BJ (cell line): ENCODE data around the gene TNRC6A. TPM values are rescaled to one million over a fixed set of nuclear protein-coding genes. Genes with fewer than 3 reads are reported as not detected.
"Not testable (repeated sequence)": the region's sequence is repeated elsewhere in the genome, so short reads cannot be mapped to it uniquely, and the experiment has no call there.

ENCODE experiments used
- CTCF ChIA-PET: fragments of 350-600 bp; formaldehyde crosslinking; extraction: SDS; loops from one replicate; lab custom pipeline; 2021; ENCODE audit warnings: antibody characterized with exemption, inconsistent platforms; lab: Yijun Ruan, JAX
- POLR2A ChIA-PET: fragments of 300-600 bp; sonication (Branson Sonifier 250); formaldehyde crosslinking; extraction: SDS; loops from one replicate; lab custom pipeline; 2021; ENCODE audit warnings: antibody characterized with exemption; lab: Charles Lee
- DNase-seq: peaks from one replicate; pipeline ENCODE4 v3.0.0-alpha.2; 2011; ENCODE audit warnings: low read depth
- H3K27me3 ChIP-seq: 2 replicates; pipeline ENCODE4 v1.6.0; 2011; ENCODE audit warnings: low read length; ENCODE audit not compliant: control insufficient read depth, insufficient read depth
- H3K36me3 ChIP-seq: 2 replicates; pipeline ENCODE4 v1.5.1; 2011; ENCODE audit warnings: low read length; ENCODE audit not compliant: control insufficient read depth, insufficient read depth
- H3K4me3 ChIP-seq: 2 replicates; pipeline ENCODE4 v1.5.1; 2011; ENCODE audit warnings: low read depth, mild to moderate bottlenecking, control low read depth, low read length
- polyA plus RNA-seq: library from polyadenylated mRNA; depleted of rRNA; stranded (reverse); fragments of >200 nt; gene quantifications from 2 replicates; pipeline ENCODE4 v1.2.3, GENCODE V29; 2011
- TF ChIP-seq, protein P1 (sequence below): IDR thresholded peaks from 2 replicates; pipeline ENCODE4 v1.5.1; 2011; ENCODE audit warnings: low read depth, mild to moderate bottlenecking, control low read depth, inconsistent platforms, low read length, moderate library complexity; ENCODE audit not compliant: insufficient read depth

TNRC6A gene
- polyA plus RNA-seq, 1 experiment: 44.8 TPM

DNA sequence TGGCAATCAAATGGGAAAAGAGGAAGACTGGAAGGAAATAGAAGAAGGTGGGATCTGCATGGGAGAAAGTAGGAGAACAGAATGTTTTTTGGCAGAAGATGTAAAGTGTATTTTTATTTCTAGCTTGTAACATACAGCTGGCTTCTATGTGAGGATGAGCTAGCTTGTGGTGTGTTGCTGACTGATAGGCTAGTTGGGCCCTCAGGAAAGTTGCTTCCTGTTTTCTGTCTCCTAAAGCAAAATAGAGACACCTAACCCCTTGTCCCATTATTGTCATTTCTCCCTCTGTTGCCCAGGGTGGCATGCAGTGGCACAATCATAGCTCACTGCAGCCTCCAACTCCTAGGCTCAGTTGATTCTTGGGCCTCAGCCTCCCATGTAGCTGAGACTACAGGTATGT lies 15.9 kb downstream of the TNRC6A start:
- Histone ChIP-seq H3K36me3 (no peaks in the 10 kb centered on the region), H3K4me3 (no peak overlapping the region), H3K27me3 (no peaks in the 10 kb centered on the region)
- POLR2A ChIA-PET: no interaction called here
- TF ChIP-seq, protein P1, sequence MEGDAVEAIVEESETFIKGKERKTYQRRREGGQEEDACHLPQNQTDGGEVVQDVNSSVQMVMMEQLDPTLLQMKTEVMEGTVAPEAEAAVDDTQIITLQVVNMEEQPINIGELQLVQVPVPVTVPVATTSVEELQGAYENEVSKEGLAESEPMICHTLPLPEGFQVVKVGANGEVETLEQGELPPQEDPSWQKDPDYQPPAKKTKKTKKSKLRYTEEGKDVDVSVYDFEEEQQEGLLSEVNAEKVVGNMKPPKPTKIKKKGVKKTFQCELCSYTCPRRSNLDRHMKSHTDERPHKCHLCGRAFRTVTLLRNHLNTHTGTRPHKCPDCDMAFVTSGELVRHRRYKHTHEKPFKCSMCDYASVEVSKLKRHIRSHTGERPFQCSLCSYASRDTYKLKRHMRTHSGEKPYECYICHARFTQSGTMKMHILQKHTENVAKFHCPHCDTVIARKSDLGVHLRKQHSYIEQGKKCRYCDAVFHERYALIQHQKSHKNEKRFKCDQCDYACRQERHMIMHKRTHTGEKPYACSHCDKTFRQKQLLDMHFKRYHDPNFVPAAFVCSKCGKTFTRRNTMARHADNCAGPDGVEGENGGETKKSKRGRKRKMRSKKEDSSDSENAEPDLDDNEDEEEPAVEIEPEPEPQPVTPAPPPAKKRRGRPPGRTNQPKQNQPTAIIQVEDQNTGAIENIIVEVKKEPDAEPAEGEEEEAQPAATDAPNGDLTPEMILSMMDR: no peak
- no peak for DNase-seq
- CTCF ChIA-PET: no interaction called here

DNA sequence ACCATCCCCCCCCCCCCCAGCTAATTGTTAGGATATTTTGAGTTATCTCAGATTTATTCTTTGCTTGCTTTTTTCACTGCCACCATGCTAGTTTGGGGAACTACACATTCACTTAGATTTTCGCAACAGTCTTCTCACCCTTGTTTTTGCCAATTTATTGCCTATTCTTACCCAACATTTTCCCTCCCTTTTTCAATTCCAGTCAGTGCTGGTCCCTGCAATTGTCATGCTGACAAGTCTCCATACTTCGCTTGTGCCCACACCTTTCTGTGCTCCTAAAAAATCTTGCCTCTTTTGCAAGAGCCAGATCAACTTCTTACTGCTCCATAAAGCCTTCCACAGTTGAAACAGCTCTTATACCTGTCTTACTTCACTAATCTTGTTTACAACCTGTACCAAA lies 16.3 kb downstream of the TNRC6A start:
- Histone ChIP-seq H3K36me3 (no peaks in the 10 kb centered on the region), H3K27me3 (no peaks in the 10 kb centered on the region), H3K4me3 (no peak overlapping the region)
- POLR2A ChIA-PET: no interaction called here
- no peak for DNase-seq
- TF ChIP-seq, protein P1: no peak
- CTCF ChIA-PET: no interaction called here

DNA sequence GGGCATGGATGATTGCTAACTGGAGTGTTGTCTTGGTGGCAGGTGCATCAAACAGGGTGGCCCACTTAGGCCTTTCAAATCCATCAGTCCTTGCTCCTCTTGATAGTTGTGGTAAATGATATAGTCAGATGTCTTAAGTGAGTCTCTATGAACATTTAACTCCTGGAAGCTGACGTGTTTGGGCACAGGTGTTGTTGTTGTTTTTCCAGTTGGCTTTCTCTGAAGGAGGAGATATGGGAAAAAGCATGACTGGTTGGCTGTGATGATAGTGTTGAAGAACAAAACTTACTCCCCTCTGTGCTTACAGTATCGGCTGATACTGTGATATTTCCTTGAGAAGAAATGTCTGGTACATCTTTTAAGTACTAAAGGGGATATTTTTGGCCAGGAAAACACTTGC lies 18.0 kb downstream of the TNRC6A start:
- no peak for DNase-seq
- Histone ChIP-seq H3K4me3 (no peak overlapping the region), H3K36me3 (0 out of 2 replicates have a peak, but pooled peaks cover 1% of the 10 kb centered on the region), H3K27me3 (no peaks in the 10 kb centered on the region)
- ChIA-PET CTCF (no interaction called here), POLR2A (interaction anchor here (0.6 kb wide), 1 partner anchor 17 kb away, joined by 3 read pairs; no protein-coding TSS in a partner anchor)
- TF ChIP-seq, protein P1: no peak

- Histone ChIP-seq H3K27me3 (no peaks in the 10 kb centered on the region), H3K4me3 (no peak overlapping the region), H3K36me3 (0 out of 2 replicates have a peak, but pooled peaks cover 1% of the 10 kb centered on the region)
- TF ChIP-seq, protein P1: no peak
- DNase-seq: peak; percentile 73
- CTCF ChIA-PET: interaction anchor here (0.6 to 1.5 kb wide), 3 partner anchors 9 to 64 kb away, joined by 3 to 5 read pairs (median 3); no protein-coding TSS in a partner anchor
- POLR2A ChIA-PET: interaction anchor here (0.6 kb wide), 1 partner anchor 18 kb away, joined by 3 read pairs; no protein-coding TSS in a partner anchor
These were observed 18.8 kb downstream of the TNRC6A start for GRCh38 chr16:24748242-24748641.

GRCh38 chr16:24749310-24749709 lies 19.9 kb downstream of the TNRC6A start:
- Histone ChIP-seq H3K4me3 (no peak overlapping the region), H3K36me3 (0 out of 2 replicates have a peak, but pooled peaks cover 1% of the 10 kb centered on the region), H3K27me3 (no peaks in the 10 kb centered on the region)
- TF ChIP-seq, protein P1: no peak
- ChIA-PET POLR2A (no interaction called here), CTCF (interaction anchor here (1.5 kb wide), 1 partner anchor 9 kb away, joined by 5 read pairs; no protein-coding TSS in a partner anchor)
- DNase-seq: no peak

DNA sequence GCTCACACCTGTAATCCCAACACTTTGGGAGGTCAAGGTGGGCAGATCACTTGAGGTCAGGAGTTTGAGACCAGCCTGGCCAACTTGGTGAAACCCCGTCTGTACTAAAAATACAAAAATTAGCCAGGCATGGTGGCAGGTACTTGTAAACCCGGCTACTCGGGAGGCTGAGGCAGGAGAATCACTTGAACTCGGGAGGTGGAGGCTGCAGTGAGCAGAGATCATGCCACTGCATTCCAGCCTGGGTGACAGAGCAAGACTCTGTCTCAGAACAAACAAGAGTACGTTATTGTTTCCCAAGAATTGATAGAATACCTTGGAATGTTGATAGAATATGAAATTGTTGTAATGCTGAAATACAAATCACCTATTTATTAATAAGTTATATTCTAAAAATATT lies 20.4 kb downstream of the TNRC6A start:
- POLR2A ChIA-PET, H3K36me3 ChIP-seq, H3K27me3 ChIP-seq, DNase-seq, H3K4me3 ChIP-seq: not testable (repeated sequence)
- CTCF ChIA-PET: interaction anchor here (1.0 to 1.2 kb wide), 4 partner anchors 8 to 60 kb away, joined by 3 to 4 read pairs (median 3); no protein-coding TSS in a partner anchor
